Gastroesophageal sphincter (tissue), 4 donors: Measurements from ENCODE around the gene ATOSB. TPM values are rescaled to one million over a fixed set of nuclear protein-coding genes. Genes with fewer than 3 reads are reported as not detected.
A peak's percentile ranks its signal among the peaks of the same experiment; 100 is the strongest.

Experiments used
- ATAC-seq: fragments of 150-250 bp; one replicate; pipeline ENCODE4 v1.9.1; 2016; ENCODE audit warnings: mild to moderate bottlenecking, moderate library complexity
- H3K27ac ChIP-seq, 4 donors: fragments of 200-600 bp; sonication (generic) in 3 of 4; 1 replicate in 3 of 4; 2 replicates in 1 of 4; pipeline ENCODE4 v1.5.1; 2016 to 2019
- H3K27me3 ChIP-seq: fragments of 200-600 bp; sonication (generic); one replicate; pipeline ENCODE4 v1.5.1; 2019
- H3K36me3 ChIP-seq, 2 donors: fragments of 200-600 bp; sonication (generic); one replicate each; pipeline ENCODE4 v1.5.1; 2019; ENCODE audit warnings: control low read depth in 1 of 2
- H3K4me1 ChIP-seq, 3 donors: fragments of 200-600 bp; sonication (generic); 1 replicate in 2 of 3; 2 replicates in 1 of 3; pipeline ENCODE4 v1.5.1; 2016 to 2019; ENCODE audit warnings: control low read depth in 2 of 3
- H3K4me3 ChIP-seq, 2 donors: fragments of 200-600 bp; sonication (generic); one replicate each; pipeline ENCODE4 v1.5.1; 2019; ENCODE audit warnings: mild to moderate bottlenecking in 1 of 2, moderate library complexity in 1 of 2
- H3K9me3 ChIP-seq, 3 donors: fragments of 200-600 bp; sonication (generic); one replicate each; pipeline ENCODE4 v1.5.1; 2017 to 2019; ENCODE audit warnings: control low read depth in 2 of 3
- EP300 ChIP-seq: sonication (generic); formaldehyde crosslinking; IDR thresholded peaks from one replicate; pipeline ENCODE4 v1.6.1; 2017; ENCODE audit warnings: antibody characterized with exemption, mild to moderate bottlenecking
- POLR2A ChIP-seq, 2 donors: fragments of 450-650 bp; IDR thresholded peaks; one replicate each; pipeline ENCODE4 v1.6.1; 2017; ENCODE audit warnings: antibody characterized with exemption in 2 of 2, mild to moderate bottlenecking in 2 of 2, moderate library complexity in 1 of 2
- POLR2AphosphoS5 ChIP-seq: sonication (generic); formaldehyde crosslinking; IDR thresholded peaks from one replicate; pipeline ENCODE4 v1.6.1; 2017; ENCODE audit warnings: antibody characterized with exemption
- WGBS, 2 donors: methylation state at CpG; one replicate each; pipeline ENCODE4 v1.1.5; 2018; ENCODE audit warnings: low coverage in 1 of 2; 5-methylcytosine and 5-hydroxymethylcytosine counted together
- total RNA-seq, 4 donors: library from RNA; depleted of rRNA; stranded (reverse); fragments of >200 nt; gene quantifications; one replicate each; pipeline ENCODE4 v1.1.0, GENCODE V29; 2016
- TF ChIP-seq, protein P1 (sequence below), 4 experiments: fragments of 200-600 bp in 2 of 4; fragments of 450-650 bp in 2 of 4; sonication (generic) in 1 of 4; IDR thresholded peaks; one replicate each; pipeline ENCODE4 v1.5.1; 2017 to 2019; ENCODE audit warnings: antibody characterized with exemption in 4 of 4, mild to moderate bottlenecking in 2 of 4, moderate library complexity in 2 of 4

ATOSB gene
- total RNA-seq, 4 donors from 2014 or later, result 13.4 to 32.6 (median 18.3) TPM

DNA sequence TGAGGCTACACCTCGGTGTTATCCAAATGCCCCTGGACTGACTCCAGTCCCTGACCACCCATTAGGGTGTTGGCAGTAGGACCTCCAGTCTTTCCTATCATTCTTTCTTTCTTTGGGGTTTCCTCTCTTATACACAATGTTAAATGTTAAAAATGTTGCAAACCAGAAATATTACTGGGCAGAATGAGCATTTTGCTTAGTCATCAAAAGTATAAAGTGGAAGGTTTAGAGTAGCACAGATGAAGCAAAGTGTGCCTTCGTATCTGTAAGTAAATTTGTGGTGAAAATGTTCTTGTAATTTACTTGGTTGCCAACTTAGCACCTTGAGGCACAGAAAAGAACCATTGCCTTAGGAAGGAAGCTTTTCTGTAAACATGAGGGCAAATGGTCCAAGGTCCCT lies 24.4 kb upstream of the ATOSB start:
- no peak for ATAC-seq
- H3K27me3 ChIP-seq, result no peaks in the 10 kb centered on the region
- no peaks in the 10 kb centered on the region for H3K36me3 ChIP-seq
- H3K27ac ChIP-seq, result no peak overlapping the region
- H3K9me3 ChIP-seq, result peaks cover 0 to 26% (median 0%) of the 10 kb centered on the region in 3 donors
- TF ChIP-seq POLR2AphosphoS5 (no peak), EP300 (no peak), POLR2A (IDR thresholded peaks at IDR 0.05) (no peak)
- TF ChIP-seq, protein P1, sequence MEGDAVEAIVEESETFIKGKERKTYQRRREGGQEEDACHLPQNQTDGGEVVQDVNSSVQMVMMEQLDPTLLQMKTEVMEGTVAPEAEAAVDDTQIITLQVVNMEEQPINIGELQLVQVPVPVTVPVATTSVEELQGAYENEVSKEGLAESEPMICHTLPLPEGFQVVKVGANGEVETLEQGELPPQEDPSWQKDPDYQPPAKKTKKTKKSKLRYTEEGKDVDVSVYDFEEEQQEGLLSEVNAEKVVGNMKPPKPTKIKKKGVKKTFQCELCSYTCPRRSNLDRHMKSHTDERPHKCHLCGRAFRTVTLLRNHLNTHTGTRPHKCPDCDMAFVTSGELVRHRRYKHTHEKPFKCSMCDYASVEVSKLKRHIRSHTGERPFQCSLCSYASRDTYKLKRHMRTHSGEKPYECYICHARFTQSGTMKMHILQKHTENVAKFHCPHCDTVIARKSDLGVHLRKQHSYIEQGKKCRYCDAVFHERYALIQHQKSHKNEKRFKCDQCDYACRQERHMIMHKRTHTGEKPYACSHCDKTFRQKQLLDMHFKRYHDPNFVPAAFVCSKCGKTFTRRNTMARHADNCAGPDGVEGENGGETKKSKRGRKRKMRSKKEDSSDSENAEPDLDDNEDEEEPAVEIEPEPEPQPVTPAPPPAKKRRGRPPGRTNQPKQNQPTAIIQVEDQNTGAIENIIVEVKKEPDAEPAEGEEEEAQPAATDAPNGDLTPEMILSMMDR (IDR thresholded peaks at IDR 0.05), result no peak
- no peaks in the 10 kb centered on the region for H3K4me1 ChIP-seq
- WGBS, 2 donors, result 81 to 86% methylated on average over 2 of the region's 2 CpGs
- no peak overlapping the region for H3K4me3 ChIP-seq

DNA sequence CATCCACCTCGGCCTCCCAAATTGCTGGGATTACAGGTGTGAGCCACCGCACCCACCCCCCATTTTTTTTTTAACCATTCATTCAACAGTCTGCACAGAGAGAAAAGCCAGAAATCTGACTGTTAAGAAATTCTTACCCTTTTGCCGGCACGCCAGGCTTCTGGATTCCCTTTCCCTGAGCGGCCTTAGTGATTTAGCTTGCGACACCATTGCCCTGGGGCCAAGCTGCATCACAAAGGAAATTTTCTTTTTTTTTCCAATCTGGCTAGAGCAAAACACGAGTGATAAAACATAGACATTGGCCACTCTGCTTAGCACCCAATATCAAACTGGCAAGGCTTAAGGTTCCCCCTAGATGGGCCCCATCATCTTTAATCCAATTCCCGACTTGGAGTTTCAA lies 21.2 kb upstream of the ATOSB start:
- H3K27ac ChIP-seq, result no peak overlapping the region
- 72 to 77% methylated on average over 3 to 8 of the region's 8 CpGs for WGBS, 2 donors
- H3K9me3 ChIP-seq, result peaks cover 0 to 9% (median 0%) of the 10 kb centered on the region in 3 donors
- H3K36me3 ChIP-seq, result no peaks in the 10 kb centered on the region
- no peaks in the 10 kb centered on the region for H3K4me1 ChIP-seq
- ATAC-seq, result no peak
- no peaks in the 10 kb centered on the region for H3K27me3 ChIP-seq
- H3K4me3 ChIP-seq, result no peak overlapping the region
- TF ChIP-seq EP300 (no peak), POLR2A (IDR thresholded peaks at IDR 0.05) (no peak), POLR2AphosphoS5 (no peak)
- TF ChIP-seq, protein P1 (IDR thresholded peaks at IDR 0.05), result no peak

DNA sequence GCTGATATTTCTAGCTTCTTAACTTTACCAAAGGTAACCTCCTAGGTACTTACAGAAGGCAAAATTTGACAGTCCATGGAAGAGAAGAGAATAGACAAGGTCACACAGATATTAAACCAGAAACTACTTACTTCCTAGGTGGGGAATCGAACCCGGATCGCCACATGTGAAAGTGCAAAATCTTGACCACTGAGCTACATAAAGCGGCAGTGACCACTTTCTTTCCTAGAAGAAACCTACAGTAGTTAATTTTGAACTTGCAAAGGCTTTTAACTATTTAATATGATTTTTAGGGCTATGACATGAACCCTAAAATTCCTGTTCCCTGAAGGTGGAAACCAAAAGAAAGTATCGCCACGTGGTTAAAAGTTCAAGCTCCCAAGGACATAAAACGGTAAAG lies 20.3 kb upstream of the ATOSB start:
- H3K9me3 ChIP-seq, result peaks cover 0 to under 1% (median 0%) of the 10 kb centered on the region in 3 donors
- no peak overlapping the region for H3K4me3 ChIP-seq
- no peak overlapping the region for H3K27ac ChIP-seq
- H3K4me1 ChIP-seq, result no peaks in the 10 kb centered on the region
- no peaks in the 10 kb centered on the region for H3K27me3 ChIP-seq
- ATAC-seq, result no peak
- WGBS, 2 donors, result 87 to 89% methylated on average over 7 of the region's 7 CpGs
- no peaks in the 10 kb centered on the region for H3K36me3 ChIP-seq
- TF ChIP-seq POLR2A (IDR thresholded peaks at IDR 0.05) (no peak), EP300 (no peak), POLR2AphosphoS5 (no peak)
- TF ChIP-seq, protein P1 (IDR thresholded peaks at IDR 0.05), result no peak

DNA sequence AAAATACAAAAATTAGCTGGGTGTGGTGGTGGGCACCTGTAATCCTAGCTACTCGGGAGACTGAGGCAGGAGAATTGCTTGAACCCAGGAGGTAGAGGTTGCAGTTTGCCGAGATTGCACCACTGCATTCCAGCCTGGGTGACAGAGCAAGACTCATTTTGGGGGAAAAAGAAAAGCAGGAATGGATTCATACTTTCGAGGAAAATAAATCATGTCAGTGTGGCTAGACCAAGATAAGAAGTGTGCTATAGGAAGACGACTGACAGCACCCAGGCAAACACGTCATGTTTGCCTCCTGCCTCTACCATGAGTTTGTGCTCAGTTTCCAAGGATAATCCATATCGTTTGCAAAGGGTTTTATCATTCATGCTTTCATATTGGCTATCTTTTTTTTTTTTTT lies 19.3 kb upstream of the ATOSB start:
- Histone ChIP-seq H3K4me3 (no peak overlapping the region), H3K27ac (no peak overlapping the region), H3K4me1 (no peaks in the 10 kb centered on the region), H3K27me3 (no peaks in the 10 kb centered on the region), H3K9me3 (no peaks in the 10 kb centered on the region), H3K36me3 (no peaks in the 10 kb centered on the region)
- ATAC-seq, result no peak
- TF ChIP-seq, protein P1 (IDR thresholded peaks at IDR 0.05), result no peak
- no peak for TF ChIP-seq POLR2AphosphoS5
- no peak for TF ChIP-seq EP300
- no peak for TF ChIP-seq POLR2A (IDR thresholded peaks at IDR 0.05)
- 59 to 81% methylated on average over 4 to 6 of the region's 6 CpGs for whole genome bisulfite sequencing, 2 donors

DNA sequence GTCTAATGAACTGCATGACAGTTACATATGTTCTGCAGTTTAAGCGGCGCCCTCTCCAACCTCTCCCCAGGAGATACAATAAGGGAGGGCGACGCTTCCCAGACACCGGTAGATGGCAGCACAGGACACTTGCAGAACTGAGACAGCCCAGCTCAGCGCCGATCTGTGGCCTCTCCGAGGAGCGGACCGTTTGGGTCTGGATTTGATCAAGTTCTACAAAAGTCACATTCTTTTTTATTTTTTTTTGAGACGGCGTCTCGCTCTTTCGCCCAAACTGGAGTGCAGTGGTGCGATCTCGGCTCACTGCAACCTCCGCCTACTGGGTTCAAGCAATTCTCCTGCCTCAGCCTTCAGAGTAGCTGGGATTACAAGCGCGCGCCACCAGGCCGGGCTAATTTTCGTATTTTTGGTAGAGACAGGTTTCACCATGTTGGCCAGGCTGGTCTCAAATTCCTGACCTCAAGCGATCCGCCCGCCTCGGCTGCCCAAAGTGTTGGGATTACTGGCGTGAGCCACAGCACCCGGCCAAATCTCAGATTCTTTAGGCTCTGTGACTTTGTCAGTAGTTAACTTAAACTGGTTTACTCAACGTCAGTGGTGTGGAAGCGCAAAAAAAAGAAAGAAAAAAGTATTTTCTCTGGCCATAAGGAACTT lies 1.4 kb upstream of the ATOSB start:
- no peaks in the 10 kb centered on the region for H3K9me3 ChIP-seq
- H3K36me3 ChIP-seq, result no peaks in the 10 kb centered on the region
- H3K4me1 ChIP-seq, result peaks cover 10 to 51% (median 27%) of the 10 kb centered on the region in 3 donors
- 12 to 18% methylated on average over 9 to 30 of the region's 30 CpGs for WGBS, 2 donors
- H3K27ac ChIP-seq, result peak overlapping the region; percentile 41 to 96 (median 91)
- TF ChIP-seq POLR2A (IDR thresholded peaks at IDR 0.05) (no peak), EP300 (no peak), POLR2AphosphoS5 (peak; percentile 49)
- TF ChIP-seq, protein P1 (IDR thresholded peaks at IDR 0.05), result peak in 3 of 4 experiments; percentile 88 to 95 (median 90)
- H3K27me3 ChIP-seq, result no peaks in the 10 kb centered on the region
- peak; percentile 74 for ATAC-seq
- H3K4me3 ChIP-seq, result peak overlapping the region in 1 of 2 donors; percentile 64
